GM23248 (cell line): ENCODE measurements around the gene ZDHHC11. TPM values are rescaled to one million over a fixed set of nuclear protein-coding genes. Genes with fewer than 3 reads are reported as not detected.

Experiments
- DNase-seq: peaks from one replicate; pipeline ENCODE4 v3.0.0-alpha.2; 2015
- H2AFZ ChIP-seq: fragments of 200-600 bp; sonication (generic); 2 replicates; pipeline ENCODE4 v1.6.1; 2016; ENCODE audit warnings: antibody characterized with exemption
- H3F3A ChIP-seq: fragments of 200-600 bp; sonication (generic); 2 replicates; pipeline ENCODE4 v1.6.1; 2016; ENCODE audit warnings: mild to moderate bottlenecking, antibody characterized with exemption, mixed run types; ENCODE audit not compliant: insufficient read depth
- H3K27ac ChIP-seq: fragments of 200-600 bp; sonication (generic); 2 replicates; pipeline ENCODE4 v1.5.1; 2016; ENCODE audit warnings: mild to moderate bottlenecking
- H3K27me3 ChIP-seq: fragments of 200-600 bp; sonication (generic); replicated peaks from 2 replicates; pipeline ENCODE4 v1.6.1; 2016; ENCODE audit warnings: mild to moderate bottlenecking; ENCODE audit not compliant: insufficient read depth
- H3K36me3 ChIP-seq: fragments of 200-600 bp; sonication (generic); 2 replicates; pipeline ENCODE4 v1.6.1; 2016; ENCODE audit warnings: low read depth, mild to moderate bottlenecking
- H3K4me1 ChIP-seq: fragments of 200-600 bp; sonication (generic); 2 replicates; pipeline ENCODE4 v1.6.1; 2016; ENCODE audit warnings: mild to moderate bottlenecking; ENCODE audit not compliant: insufficient read depth
- H3K4me2 ChIP-seq: fragments of 200-600 bp; sonication (generic); one replicate; pipeline ENCODE4 v1.6.1; 2016; ENCODE audit warnings: mild to moderate bottlenecking; ENCODE audit not compliant: unreplicated experiment
- H3K4me3 ChIP-seq: fragments of 200-600 bp; sonication (generic); 2 replicates; pipeline ENCODE4 v1.5.1; 2016; ENCODE audit warnings: mild to moderate bottlenecking
- H3K79me2 ChIP-seq: fragments of 200-600 bp; sonication (generic); 2 replicates; pipeline ENCODE4 v1.6.1; 2016; ENCODE audit warnings: mild to moderate bottlenecking; ENCODE audit not compliant: insufficient read depth
- H3K9ac ChIP-seq: fragments of 200-600 bp; sonication (generic); 2 replicates; pipeline ENCODE4 v1.6.1; 2016; ENCODE audit warnings: mild to moderate bottlenecking
- H3K9me2 ChIP-seq: fragments of 200-600 bp; sonication (generic); 2 replicates; pipeline ENCODE4 v1.6.1; 2016; ENCODE audit warnings: mixed run types, mild to moderate bottlenecking, moderate library complexity; ENCODE audit not compliant: insufficient read depth
- H3K9me3 ChIP-seq: fragments of 200-600 bp; sonication (generic); one replicate; pipeline ENCODE4 v1.6.1; 2017; ENCODE audit warnings: low read depth
- H4K20me1 ChIP-seq: fragments of 200-600 bp; sonication (generic); 2 replicates; pipeline ENCODE4 v1.6.0; 2016; ENCODE audit not compliant: insufficient read depth
- EZH2 ChIP-seq: fragments of 200-600 bp; sonication (generic); IDR thresholded peaks from 2 replicates; pipeline ENCODE4 v1.6.1; 2018; ENCODE audit warnings: antibody characterized with exemption, mild to moderate bottlenecking; ENCODE audit not compliant: insufficient read depth, poor library complexity, severe bottlenecking
- EZH2phosphoT487 ChIP-seq: fragments of 200-600 bp; sonication (generic); IDR thresholded peaks from 2 replicates; pipeline ENCODE4 v1.6.1; 2018; ENCODE audit warnings: antibody characterized with exemption, moderate library complexity, mild to moderate bottlenecking, low read depth; ENCODE audit not compliant: insufficient read depth
- WGBS, 2 experiments: methylation state at CpG; one replicate each; pipeline ENCODE4 v1.1.6; 2015 to 2017; ENCODE audit warnings: low lambda C conversion rate in 2 of 2, low coverage in 1 of 2; ENCODE audit errors: missing lambda C conversion rate in 2 of 2; 5-methylcytosine and 5-hydroxymethylcytosine counted together
- in situ Hi-C: fragments of 300-500 bp; cut with MboI; formaldehyde crosslinking; loops from 2 replicates; pipeline ENCODE4 v1.15.0; 2020
- polyA plus RNA-seq: library from polyadenylated mRNA; unstranded; fragments of >200 nt; fragmentation: Nextera tagmentation; extraction: Ambion mirVana; gene quantifications from 2 replicates; pipeline ENCODE4 v1.2.1, GENCODE V29; 2016
- total RNA-seq: library from RNA; depleted of rRNA; stranded (reverse); fragments of >200 nt; shearing (Covaris generic); gene quantifications from 2 replicates; pipeline ENCODE4 v1.2.3, GENCODE V29; 2014

Gene ZDHHC11
- total and polyA plus RNA-seq, 2 experiments from 2014 or later, result 0.26 to 0.65 TPM

- H4K20me1 ChIP-seq, result no peaks in the 10 kb centered on the region
These were observed 90.3 kb downstream of the ZDHHC11 start for GRCh38 chr5:760363-761058.

GRCh38 chr5:759781-760362 is 90.9 kb downstream of the ZDHHC11 start:
- 71 to 82% methylated on average over 21 to 22 of the region's 22 CpGs for WGBS, 2 experiments
- no peak for DNase-seq

More at GRCh38 chr5:760363-761058, 90.3 kb downstream of the ZDHHC11 start:
- no peaks in the 10 kb centered on the region for H3F3A ChIP-seq
- no peak overlapping the region for H3K4me3 ChIP-seq
- in situ Hi-C loops, result no loop called here
- H3K27ac ChIP-seq, result no peak overlapping the region
- H2AFZ ChIP-seq, result no peak overlapping the region
- no peaks in the 10 kb centered on the region for H3K4me1 ChIP-seq
- H3K79me2 ChIP-seq, result no peaks in the 10 kb centered on the region
- peaks cover 18% of the 10 kb centered on the region for H3K27me3 ChIP-seq
- H3K9me3 ChIP-seq, result no peaks in the 10 kb centered on the region
- TF ChIP-seq EZH2phosphoT487 (no peak), EZH2 (no peak)
- DNase-seq, result no peak
- H3K36me3 ChIP-seq, result no peaks in the 10 kb centered on the region
- WGBS, 2 experiments, result 78 to 81% methylated on average over 24 of the region's 24 CpGs
- no peak overlapping the region for H3K9ac ChIP-seq
- no peaks in the 10 kb centered on the region for H3K9me2 ChIP-seq
- no peak overlapping the region for H3K4me2 ChIP-seq

GRCh38 chr5:759111-759751 is 91.6 kb downstream of the ZDHHC11 start:
- Histone ChIP-seq H3K27me3 (peaks cover 18% of the 10 kb centered on the region), H4K20me1 (no peaks in the 10 kb centered on the region), H3K4me2 (no peak overlapping the region), H3K9me3 (no peaks in the 10 kb centered on the region), H2AFZ (no peak overlapping the region), H3K79me2 (no peaks in the 10 kb centered on the region), H3K4me1 (no peaks in the 10 kb centered on the region), H3K4me3 (no peak overlapping the region), H3K27ac (no peak overlapping the region), H3F3A (no peaks in the 10 kb centered on the region), H3K9ac (no peak overlapping the region), H3K36me3 (no peaks in the 10 kb centered on the region), H3K9me2 (no peaks in the 10 kb centered on the region)
- TF ChIP-seq EZH2 (no peak), EZH2phosphoT487 (no peak)
- 33% methylated on average over 33 of the region's 33 CpGs for WGBS, 2 experiments
- in situ Hi-C loops, result no loop called here
- DNase-seq, result peak; percentile 39

More at GRCh38 chr5:759781-760362, 90.9 kb downstream of the ZDHHC11 start:
- H3K36me3 ChIP-seq, result no peaks in the 10 kb centered on the region
- no peaks in the 10 kb centered on the region for H3K79me2 ChIP-seq
- no peaks in the 10 kb centered on the region for H3K9me2 ChIP-seq
- H3K4me2 ChIP-seq, result no peak overlapping the region
- in situ Hi-C loops, result no loop called here
- H3K4me1 ChIP-seq, result no peaks in the 10 kb centered on the region
- H3K9ac ChIP-seq, result no peak overlapping the region
- peaks cover 18% of the 10 kb centered on the region for H3K27me3 ChIP-seq
- H3K27ac ChIP-seq, result no peak overlapping the region
- no peaks in the 10 kb centered on the region for H3K9me3 ChIP-seq
- no peaks in the 10 kb centered on the region for H4K20me1 ChIP-seq
- no peak overlapping the region for H2AFZ ChIP-seq
- H3K4me3 ChIP-seq, result no peak overlapping the region
- TF ChIP-seq EZH2phosphoT487 (no peak), EZH2 (no peak)
- H3F3A ChIP-seq, result no peaks in the 10 kb centered on the region

GRCh38 chr5:758698-759053 is 92.1 kb downstream of the ZDHHC11 start:
- H3K9me3 ChIP-seq, result no peaks in the 10 kb centered on the region
- no peaks in the 10 kb centered on the region for H3K9me2 ChIP-seq
- H3K9ac ChIP-seq, result no peak overlapping the region
- H3K79me2 ChIP-seq, result no peaks in the 10 kb centered on the region
- H3K27me3 ChIP-seq, result peaks cover 18% of the 10 kb centered on the region
- H4K20me1 ChIP-seq, result no peaks in the 10 kb centered on the region
- WGBS, 2 experiments, result 61 to 63% methylated on average over 15 of the region's 15 CpGs
- in situ Hi-C loops, result no loop called here
- no peaks in the 10 kb centered on the region for H3F3A ChIP-seq
- no peak overlapping the region for H3K4me3 ChIP-seq
- H3K4me2 ChIP-seq, result no peak overlapping the region
- no peak for DNase-seq
- TF ChIP-seq EZH2, result no peak
- no peaks in the 10 kb centered on the region for H3K4me1 ChIP-seq
- no peaks in the 10 kb centered on the region for H3K36me3 ChIP-seq
- no peak overlapping the region for H3K27ac ChIP-seq
- H2AFZ ChIP-seq, result no peak overlapping the region
